Activated B cell treated with CpG ODN at 0.5 μM for 24 hours (primary cell): ENCODE results near the gene MZF1. TPM values are rescaled to one million over a fixed set of nuclear protein-coding genes. Genes with fewer than 3 reads are reported as not detected.

Experiments used
- ATAC-seq: fragments of 200-7000 bp; cut with Tn5 transposase; one replicate; pipeline ENCODE4 v1.10.0; 2021; ENCODE audit warnings: low read depth, mild to moderate bottlenecking, moderate library complexity
- CTCF ChIA-PET: fragments of 350-600 bp; sonication (Branson Sonifier 250); formaldehyde crosslinking; loops from one replicate; lab custom pipeline; 2021; ENCODE audit warnings: antibody characterized with exemption; lab: Charles Lee
- POLR2A ChIA-PET: fragments of 350-600 bp; sonication (Branson Sonifier 250); formaldehyde crosslinking; loops from one replicate; lab custom pipeline; 2021; ENCODE audit warnings: antibody characterized with exemption; lab: Charles Lee
- DNase-seq: peaks from one replicate; pipeline ENCODE4 v3.0.0; 2022
- H3K27ac Mint-ChIP-seq: one replicate; pipeline ENCODE4 v1.8.0; 2020; ENCODE audit warnings: mixed read lengths
- H3K27me3 Mint-ChIP-seq: one replicate; pipeline ENCODE4 v1.8.0; 2021; ENCODE audit warnings: mixed read lengths
- H3K36me3 Mint-ChIP-seq: one replicate; pipeline ENCODE4 v1.8.0; 2021; ENCODE audit warnings: low read depth, mixed read lengths
- H3K4me1 Mint-ChIP-seq: one replicate; pipeline ENCODE4 v1.8.0; 2021; ENCODE audit warnings: mixed read lengths
- H3K4me3 Mint-ChIP-seq: one replicate; pipeline ENCODE4 v1.8.0; 2020; ENCODE audit warnings: mild to moderate bottlenecking, mixed read lengths
- H3K9me3 Mint-ChIP-seq: one replicate; pipeline ENCODE4 v1.8.0; 2020; ENCODE audit warnings: mixed read lengths
- intact Hi-C: fragments of 100-400 bp; cut with micrococcal nuclease; formaldehyde crosslinking; loops from one replicate; pipeline ENCODE4 v1.15.1; 2024
- total RNA-seq: library from RNA; stranded (reverse); gene quantifications from 2 replicates; pipeline ENCODE4 v1.2.3, GENCODE V29; 2022
- TF ChIP-seq, protein P1 (sequence below): fragments of 200-600 bp; IDR thresholded peaks from one replicate; pipeline ENCODE4 v1.8.0; 2022; ENCODE audit warnings: antibody characterized with exemption, mild to moderate bottlenecking

MZF1 gene
- total RNA-seq, 1 donor from 2014 or later: 54.5 TPM

DNA sequence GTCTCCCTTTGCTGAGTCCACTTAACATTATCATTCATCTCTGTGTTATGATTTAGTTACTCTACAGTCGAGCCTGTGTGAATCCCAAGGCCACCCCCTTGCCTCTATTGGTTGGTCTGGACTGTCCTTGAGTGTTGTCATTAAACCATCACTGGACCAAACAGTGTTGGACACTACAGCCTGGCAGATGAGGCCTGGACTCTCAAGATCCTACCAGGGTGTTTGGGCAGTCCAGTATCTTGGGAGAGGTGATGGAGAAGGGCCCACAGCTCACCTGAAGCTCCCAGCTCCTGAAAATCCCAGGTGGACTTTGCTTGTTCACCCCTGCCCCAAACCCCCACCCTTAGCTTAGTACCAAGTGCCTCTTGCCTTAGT, 22.0 kb downstream of the MZF1 start:
- CTCF ChIA-PET: no interaction called here
- H3K36me3 Mint-ChIP-seq: peaks cover 89% of the 10 kb centered on the region
- ATAC-seq: no peak

DNA sequence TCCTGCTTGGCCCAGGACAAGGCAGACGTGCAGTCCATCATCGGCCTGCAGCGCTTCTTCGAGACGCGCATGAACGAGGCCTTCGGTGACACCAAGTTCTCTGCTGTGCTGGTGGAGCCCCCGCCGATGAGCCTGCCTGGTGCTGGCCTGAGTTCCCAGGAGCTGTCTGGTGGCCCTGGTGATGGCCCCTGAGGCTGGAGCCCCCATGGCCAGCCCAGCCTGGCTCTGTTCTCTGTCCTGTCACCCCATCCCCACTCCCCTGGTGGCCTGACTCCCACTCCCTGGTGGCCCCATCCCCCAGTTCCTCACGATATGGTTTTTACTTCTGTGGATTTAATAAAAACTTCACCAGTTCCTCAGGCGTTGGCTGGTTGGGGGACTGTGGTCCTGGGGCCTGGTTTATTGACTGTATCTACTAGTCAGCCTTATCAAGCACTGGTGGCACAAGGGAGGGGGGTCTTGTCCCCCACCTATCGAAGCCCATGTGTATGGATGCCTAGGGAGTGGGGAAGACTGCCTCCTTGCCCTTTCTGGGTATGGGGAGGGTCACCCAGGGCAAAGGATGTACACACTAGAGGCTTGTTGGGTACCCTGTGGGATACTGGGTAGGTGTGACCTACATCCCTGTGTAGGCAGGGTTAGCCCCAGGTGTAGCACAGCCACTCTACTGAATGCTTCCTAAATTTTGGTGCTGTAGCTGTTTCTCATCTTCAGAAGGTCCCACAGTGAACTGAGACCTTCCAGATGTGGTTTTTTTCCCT, 22.6 kb downstream of the MZF1 start:
- H3K27ac Mint-ChIP-seq: no peak overlapping the region
- no peaks in the 10 kb centered on the region for H3K9me3 Mint-ChIP-seq
- DNase-seq: no peak
- intact Hi-C loops: no loop called here
- H3K4me3 Mint-ChIP-seq: no peak overlapping the region
- TF ChIP-seq, protein P1, sequence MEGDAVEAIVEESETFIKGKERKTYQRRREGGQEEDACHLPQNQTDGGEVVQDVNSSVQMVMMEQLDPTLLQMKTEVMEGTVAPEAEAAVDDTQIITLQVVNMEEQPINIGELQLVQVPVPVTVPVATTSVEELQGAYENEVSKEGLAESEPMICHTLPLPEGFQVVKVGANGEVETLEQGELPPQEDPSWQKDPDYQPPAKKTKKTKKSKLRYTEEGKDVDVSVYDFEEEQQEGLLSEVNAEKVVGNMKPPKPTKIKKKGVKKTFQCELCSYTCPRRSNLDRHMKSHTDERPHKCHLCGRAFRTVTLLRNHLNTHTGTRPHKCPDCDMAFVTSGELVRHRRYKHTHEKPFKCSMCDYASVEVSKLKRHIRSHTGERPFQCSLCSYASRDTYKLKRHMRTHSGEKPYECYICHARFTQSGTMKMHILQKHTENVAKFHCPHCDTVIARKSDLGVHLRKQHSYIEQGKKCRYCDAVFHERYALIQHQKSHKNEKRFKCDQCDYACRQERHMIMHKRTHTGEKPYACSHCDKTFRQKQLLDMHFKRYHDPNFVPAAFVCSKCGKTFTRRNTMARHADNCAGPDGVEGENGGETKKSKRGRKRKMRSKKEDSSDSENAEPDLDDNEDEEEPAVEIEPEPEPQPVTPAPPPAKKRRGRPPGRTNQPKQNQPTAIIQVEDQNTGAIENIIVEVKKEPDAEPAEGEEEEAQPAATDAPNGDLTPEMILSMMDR: no peak
- H3K36me3 Mint-ChIP-seq: peaks cover 89% of the 10 kb centered on the region
- ATAC-seq: no peak
- POLR2A ChIA-PET: interaction anchor here (0.6 to 1.8 kb wide), 3 partner anchors 9 to 86 kb away, joined by 3 to 6 read pairs (median 4); no protein-coding TSS in a partner anchor
- no peaks in the 10 kb centered on the region for H3K27me3 Mint-ChIP-seq
- peaks cover 37% of the 10 kb centered on the region for H3K4me1 Mint-ChIP-seq
- CTCF ChIA-PET: no interaction called here

More for the DNA sequence above, 22.0 kb downstream of the MZF1 start:
- H3K27me3 Mint-ChIP-seq: no peaks in the 10 kb centered on the region
- no peaks in the 10 kb centered on the region for H3K9me3 Mint-ChIP-seq
- TF ChIP-seq, protein P1: no peak
- DNase-seq: no peak
- H3K27ac Mint-ChIP-seq: peak overlapping the region; percentile 41
- POLR2A ChIA-PET: interaction anchor here (0.7 to 1.2 kb wide), 3 partner anchors 9 to 81 kb away, joined by 3 to 6 read pairs (median 4); partner anchors contain the start of gene ZBTB45
- H3K4me1 Mint-ChIP-seq: peaks cover 36% of the 10 kb centered on the region
- no peak overlapping the region for H3K4me3 Mint-ChIP-seq
- intact Hi-C loops: no loop called here

DNA sequence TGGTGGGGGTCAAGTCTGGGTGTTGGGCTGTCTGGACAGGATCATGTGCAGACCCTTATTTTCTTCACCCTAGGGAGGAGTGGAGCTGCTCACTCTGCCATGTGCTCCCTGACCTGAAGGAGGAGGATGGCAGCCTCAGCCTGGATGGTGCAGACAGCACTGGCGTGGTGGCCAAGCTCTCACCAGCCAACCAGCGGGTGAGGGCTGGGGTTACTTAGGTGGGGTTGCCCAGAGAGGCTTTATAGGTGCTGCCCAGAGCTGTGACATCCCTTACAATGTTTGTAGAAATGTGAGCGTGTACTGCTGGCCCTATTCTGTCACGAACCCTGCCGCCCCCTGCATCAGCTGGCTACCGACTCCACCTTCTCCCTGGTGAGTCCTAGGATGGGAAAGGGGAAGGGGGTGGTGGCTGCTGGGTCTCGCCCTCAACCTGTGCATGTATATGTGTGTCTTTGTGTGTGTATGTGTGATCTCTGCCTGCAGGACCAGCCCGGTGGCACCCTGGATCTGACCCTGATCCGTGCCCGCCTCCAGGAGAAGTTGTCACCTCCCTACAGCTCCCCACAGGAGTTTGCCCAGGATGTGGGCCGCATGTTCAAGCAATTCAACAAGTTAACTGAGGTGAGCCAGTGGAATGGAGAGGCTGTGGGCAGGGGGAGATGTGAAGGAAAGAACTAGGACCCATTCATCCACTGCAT, 23.3 kb downstream of the MZF1 start:
- no peaks in the 10 kb centered on the region for H3K9me3 Mint-ChIP-seq
- POLR2A ChIA-PET: interaction anchor here (0.6 to 1.8 kb wide), 3 partner anchors 9 to 85 kb away, joined by 3 to 6 read pairs (median 3); partner anchors contain the start of gene UBE2M
- no peak for ATAC-seq
- no peak overlapping the region for H3K27ac Mint-ChIP-seq
- no peak for DNase-seq
- TF ChIP-seq, protein P1: no peak
- H3K27me3 Mint-ChIP-seq: no peaks in the 10 kb centered on the region
- no peak overlapping the region for H3K4me3 Mint-ChIP-seq
- peaks cover 35% of the 10 kb centered on the region for H3K4me1 Mint-ChIP-seq
- CTCF ChIA-PET: no interaction called here
- intact Hi-C loops: no loop called here
- H3K36me3 Mint-ChIP-seq: peaks cover 89% of the 10 kb centered on the region

DNA sequence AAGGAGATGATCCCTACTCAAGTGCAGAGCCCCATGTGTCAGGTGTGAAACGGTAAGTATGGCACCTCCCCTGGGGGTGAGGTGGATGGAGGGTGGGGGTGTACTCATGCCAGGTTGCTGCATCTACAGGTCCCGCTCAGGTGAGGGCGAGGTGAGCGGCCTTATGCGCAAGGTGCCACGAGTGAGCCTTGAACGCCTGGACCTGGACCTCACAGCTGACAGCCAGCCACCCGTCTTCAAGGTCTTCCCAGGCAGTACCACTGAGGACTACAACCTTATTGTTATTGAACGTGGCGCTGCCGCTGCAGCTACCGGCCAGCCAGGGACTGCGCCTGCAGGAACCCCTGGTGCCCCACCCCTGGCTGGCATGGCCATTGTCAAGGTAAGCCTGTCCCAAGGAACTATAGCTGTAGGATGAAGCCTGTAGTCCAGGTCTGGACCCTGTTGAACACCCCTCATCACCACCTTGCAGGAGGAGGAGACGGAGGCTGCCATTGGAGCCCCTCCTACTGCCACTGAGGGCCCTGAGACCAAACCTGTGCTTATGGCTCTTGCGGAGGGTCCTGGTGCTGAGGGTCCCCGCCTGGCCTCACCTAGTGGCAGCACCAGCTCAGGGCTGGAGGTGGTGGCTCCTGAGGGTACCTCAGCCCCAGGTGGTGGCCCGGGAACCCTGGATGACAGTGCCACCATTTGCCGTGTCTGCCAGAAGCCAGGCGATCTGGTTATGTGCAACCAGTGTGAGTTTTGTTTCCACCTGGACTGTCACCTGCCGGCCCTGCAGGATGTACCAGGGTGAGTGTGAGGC, 24.1 kb downstream of the MZF1 start:
- TF ChIP-seq, protein P1: no peak
- Mint-ChIP-seq H3K4me1 (peaks cover 27% of the 10 kb centered on the region), H3K27me3 (no peaks in the 10 kb centered on the region), H3K4me3 (no peak overlapping the region), H3K9me3 (no peaks in the 10 kb centered on the region), H3K27ac (no peak overlapping the region), H3K36me3 (peaks cover 85% of the 10 kb centered on the region)
- DNase-seq: no peak
- intact Hi-C loops: no loop called here
- ChIA-PET POLR2A (interaction anchor here (1.0 to 1.8 kb wide), 2 partner anchors 9 to 11 kb away, joined by 3 to 6 read pairs; partner anchors contain the start of gene UBE2M), CTCF (no interaction called here)
- no peak for ATAC-seq
